ENCODE measurements around the gene PSMD5.

DNA sequence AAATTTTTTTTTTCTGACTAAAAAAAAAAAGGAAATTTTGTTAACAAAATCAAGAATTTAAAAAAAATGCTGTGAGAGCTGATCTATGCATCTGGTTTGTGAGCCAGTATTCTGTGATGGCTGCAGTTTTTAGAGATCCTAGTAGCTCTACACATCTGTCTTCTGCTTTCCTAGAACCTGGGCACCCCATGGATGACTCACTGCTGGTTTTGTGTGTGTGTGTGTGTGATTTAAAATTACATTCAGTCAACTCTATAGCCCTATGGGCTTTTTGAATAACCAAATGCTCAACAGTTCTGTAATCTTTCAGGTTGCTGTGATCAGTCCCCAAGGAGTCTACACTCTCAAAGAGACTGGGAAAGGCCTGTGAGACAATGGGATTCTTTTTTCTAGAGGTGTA is 2.5 kb upstream of the PSMD5 start:
- TF ChIP-seq POLR2A (IDR thresholded peaks at IDR 0.05) = no peak
- TF ChIP-seq, protein P1, sequence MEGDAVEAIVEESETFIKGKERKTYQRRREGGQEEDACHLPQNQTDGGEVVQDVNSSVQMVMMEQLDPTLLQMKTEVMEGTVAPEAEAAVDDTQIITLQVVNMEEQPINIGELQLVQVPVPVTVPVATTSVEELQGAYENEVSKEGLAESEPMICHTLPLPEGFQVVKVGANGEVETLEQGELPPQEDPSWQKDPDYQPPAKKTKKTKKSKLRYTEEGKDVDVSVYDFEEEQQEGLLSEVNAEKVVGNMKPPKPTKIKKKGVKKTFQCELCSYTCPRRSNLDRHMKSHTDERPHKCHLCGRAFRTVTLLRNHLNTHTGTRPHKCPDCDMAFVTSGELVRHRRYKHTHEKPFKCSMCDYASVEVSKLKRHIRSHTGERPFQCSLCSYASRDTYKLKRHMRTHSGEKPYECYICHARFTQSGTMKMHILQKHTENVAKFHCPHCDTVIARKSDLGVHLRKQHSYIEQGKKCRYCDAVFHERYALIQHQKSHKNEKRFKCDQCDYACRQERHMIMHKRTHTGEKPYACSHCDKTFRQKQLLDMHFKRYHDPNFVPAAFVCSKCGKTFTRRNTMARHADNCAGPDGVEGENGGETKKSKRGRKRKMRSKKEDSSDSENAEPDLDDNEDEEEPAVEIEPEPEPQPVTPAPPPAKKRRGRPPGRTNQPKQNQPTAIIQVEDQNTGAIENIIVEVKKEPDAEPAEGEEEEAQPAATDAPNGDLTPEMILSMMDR (IDR thresholded peaks at IDR 0.05) = no peak

Data from heart left ventricle (tissue), 13 donors.